Esophagus squamous epithelium (tissue), 5 donors: ENCODE results near the gene IRF7. TPM values are rescaled to one million over a fixed set of nuclear protein-coding genes. Genes with fewer than 3 reads are reported as not detected.

ENCODE experiments used
- DNase-seq: peaks from one replicate; lab custom pipeline; 2025; lab: John Stamatoyannopoulos, UW
- H3K27ac ChIP-seq, 4 donors: fragments of 200-600 bp; sonication (generic); one replicate each; pipeline ENCODE4 v1.5.1; 2016 to 2019; ENCODE audit warnings: mild to moderate bottlenecking in 1 of 4
- H3K27me3 ChIP-seq, 4 donors: fragments of 200-600 bp; sonication (generic); 1 replicate in 3 of 4; 2 replicates in 1 of 4; pipeline versions ENCODE4 v1.5.1 to v1.6.0; 2017 to 2021; ENCODE audit warnings: antibody characterized with exemption in 1 of 4
- H3K36me3 ChIP-seq, 3 donors: fragments of 200-600 bp; sonication (generic); one replicate each; pipeline ENCODE4 v1.5.1; 2016 to 2019
- H3K4me1 ChIP-seq, 3 donors: fragments of 200-600 bp; sonication (generic); one replicate each; pipeline ENCODE4 v1.5.1; 2017 to 2019
- H3K4me3 ChIP-seq, 4 donors: fragments of 200-600 bp; sonication (generic); 1 replicate in 3 of 4; 2 replicates in 1 of 4; pipeline ENCODE4 v1.5.1; 2016 to 2019; ENCODE audit warnings: mild to moderate bottlenecking in 2 of 4, moderate library complexity in 1 of 4
- H3K9me3 ChIP-seq, 3 donors: fragments of 200-600 bp; sonication (generic); one replicate each; pipeline ENCODE4 v1.5.1; 2016 to 2019
- CTCF ChIP-seq, 6 experiments: fragments of 450-650 bp in 4 of 6; fragments of 200-600 bp in 2 of 6; sonication (generic) in 2 of 6; IDR thresholded peaks; one replicate each; pipeline ENCODE4 v1.5.1; 2016 to 2019; ENCODE audit warnings: antibody characterized with exemption in 6 of 6, mild to moderate bottlenecking in 4 of 6, moderate library complexity in 4 of 6
- POLR2A ChIP-seq, 4 donors: fragments of 450-650 bp; IDR thresholded peaks; one replicate each; pipeline ENCODE4 v1.6.1; 2017; ENCODE audit warnings: antibody characterized with exemption in 4 of 4, mild to moderate bottlenecking in 4 of 4, moderate library complexity in 3 of 4
- WGBS, 2 donors: methylation state at CpG; one replicate each; pipeline ENCODE4 v1.1.5; 2018; 5-methylcytosine and 5-hydroxymethylcytosine counted together
- intact Hi-C: fragments of 100-400 bp; cut with DNase I; formaldehyde crosslinking; loops from one replicate; pipeline ENCODE4 v1.15.0; 2022
- total RNA-seq, 4 donors: library from RNA; depleted of rRNA; stranded (reverse); fragments of >200 nt; gene quantifications; one replicate each; pipeline ENCODE4 v1.1.0, GENCODE V29; 2016
- donor health status: DM: yes; HTN: yes; CAD: no.

Gene IRF7
- total RNA-seq, 4 donors from 2014 or later = 16.9 to 26.3 (median 20.2) TPM

GRCh38 chr11:628056-628455 is 12.3 kb upstream of the IRF7 start:
- no peaks in the 10 kb centered on the region for H3K9me3 ChIP-seq
- TF ChIP-seq CTCF (IDR thresholded peaks at IDR 0.05) (no peak), POLR2A (IDR thresholded peaks at IDR 0.05) (no peak)
- H3K4me3 ChIP-seq = no peak overlapping the region
- H3K27ac ChIP-seq = no peak overlapping the region
- intact Hi-C loops = no loop called here
- H3K36me3 ChIP-seq = peaks cover 0 to 17% (median 0%) of the 10 kb centered on the region in 3 donors
- peaks cover 3 to 23% (median 7%) of the 10 kb centered on the region in 3 donors for H3K4me1 ChIP-seq
- H3K27me3 ChIP-seq = peaks cover 0 to 44% (median 2%) of the 10 kb centered on the region in 4 donors
- DNase-seq = no peak
- WGBS, 2 donors = 82 to 95% methylated on average over 6 to 19 of the region's 31 CpGs

GRCh38 chr11:627308-627576 is 11.5 kb upstream of the IRF7 start:
- intact Hi-C loops = no loop called here
- no peaks in the 10 kb centered on the region for H3K9me3 ChIP-seq
- H3K4me3 ChIP-seq = peak overlapping the region in 2 of 4 donors; percentile 13 to 23
- 42 to 91% methylated on average over 4 to 10 of the region's 28 CpGs for WGBS, 2 donors
- TF ChIP-seq POLR2A (IDR thresholded peaks at IDR 0.05) = no peak
- no peak for TF ChIP-seq CTCF (IDR thresholded peaks at IDR 0.05)
- no peak overlapping the region for H3K27ac ChIP-seq
- DNase-seq = no peak
- peaks cover 3 to 23% (median 7%) of the 10 kb centered on the region in 3 donors for H3K4me1 ChIP-seq
- peaks cover 0 to 44% (median 2%) of the 10 kb centered on the region in 4 donors for H3K27me3 ChIP-seq
- peaks cover 0 to 22% (median 0%) of the 10 kb centered on the region in 3 donors for H3K36me3 ChIP-seq

- no peak for TF ChIP-seq POLR2A (IDR thresholded peaks at IDR 0.05)
- Histone ChIP-seq H3K9me3 (no peaks in the 10 kb centered on the region), H3K4me1 (peaks cover 3 to 23% (median 7%) of the 10 kb centered on the region in 3 donors), H3K36me3 (peaks cover 0 to 24% (median 0%) of the 10 kb centered on the region in 3 donors), H3K27ac (no peak within 1 kb of the TSS), H3K27me3 (peaks cover 0 to 44% (median 2%) of the 10 kb centered on the region in 4 donors), H3K4me3 (peak within 1 kb of the TSS in 2 of 4 donors; percentile 13 to 23)
- intact Hi-C loops = no loop called here
- DNase-seq = no peak
- WGBS, 2 donors = 25% methylated on average over 9 of the region's 72 CpGs; no CpG with 5 or more reads in 1 of the 2 donors
These were observed 10.9 kb upstream of the IRF7 start, which contains the start of gene SCT for GRCh38 chr11:626475-627307. Gene SCT, minus strand, starts transcription at chr11:627181. Its CDS starts 38 bp downstream, at chr11:627143.

- Histone ChIP-seq H3K9me3 (no peaks in the 10 kb centered on the region), H3K36me3 (peaks cover 0 to 30% (median 0%) of the 10 kb centered on the region in 3 donors), H3K27ac (no peak overlapping the region), H3K27me3 (peaks cover 0 to 44% (median 2%) of the 10 kb centered on the region in 4 donors), H3K4me3 (no peak overlapping the region), H3K4me1 (peaks cover 3 to 23% (median 7%) of the 10 kb centered on the region in 3 donors)
- 50 to 90% methylated on average over 2 of the region's 22 CpGs for WGBS, 2 donors
- DNase-seq = no peak
- TF ChIP-seq POLR2A (IDR thresholded peaks at IDR 0.05) = no peak
- no peak for TF ChIP-seq CTCF (IDR thresholded peaks at IDR 0.05)
- intact Hi-C loops = no loop called here
These were observed 10.0 kb upstream of the IRF7 start for GRCh38 chr11:625636-626268.

GRCh38 chr11:624705-625635 is 9.2 kb upstream of the IRF7 start, which contains the start of gene CDHR5:
Gene CDHR5, minus strand, starts transcription at chr11:624955. Its CDS starts 53 bp downstream, at chr11:624902.
- Histone ChIP-seq H3K27ac (peak within 1 kb of the TSS in 1 of 4 donors; percentile 2), H3K4me3 (no peak within 1 kb of the TSS), H3K4me1 (peaks cover 3 to 23% (median 7%) of the 10 kb centered on the region in 3 donors), H3K27me3 (peaks cover 0 to 44% (median 2%) of the 10 kb centered on the region in 4 donors), H3K36me3 (peaks cover 0 to 33% (median 0%) of the 10 kb centered on the region in 3 donors), H3K9me3 (no peaks in the 10 kb centered on the region)
- 67% methylated on average over 16 of the region's 33 CpGs; no CpG with 5 or more reads in 1 of the 2 donors for WGBS, 2 donors
- TF ChIP-seq CTCF (IDR thresholded peaks at IDR 0.05) (no peak), POLR2A (IDR thresholded peaks at IDR 0.05) (no peak)
- intact Hi-C loops = no loop called here
- DNase-seq = no peak
